ENCODE measurements around the gene GALNT17. TPM values are rescaled to one million over a fixed set of nuclear protein-coding genes. Genes with fewer than 3 reads are reported as not detected.

The GALNT17 gene
- polyA plus RNA-seq, 1 donor from 2014 or later = 15.7 TPM

- Histone ChIP-seq H3K9me2 (ENCODE audit: insufficient read depth, low read length) (no peaks in the 10 kb centered on the region), H3K9ac (ENCODE audit: low read length) (no peak overlapping the region), H3K9me3 (ENCODE audit: low read length) (peaks cover 3% of the 10 kb centered on the region), H3F3A (ENCODE audit: insufficient read depth, low read length, poor library complexity, severe bottlenecking) (no peaks in the 10 kb centered on the region), H3K36me3 (ENCODE audit: insufficient read depth, low read length) (no peaks in the 10 kb centered on the region), H3K27ac (ENCODE audit: low read length) (no peak overlapping the region), H3K79me2 (replicated peaks; ENCODE audit: insufficient read depth, low read length) (no peaks in the 10 kb centered on the region), H3K27me3 (ENCODE audit: insufficient read depth, low read depth, low read length) (no peaks in the 10 kb centered on the region), H4K20me1 (ENCODE audit: insufficient read depth) (no peaks in the 10 kb centered on the region), H3K4me2 (ENCODE audit: low read length) (no peak overlapping the region), H2AFZ (ENCODE audit: low read depth, low read length) (no peak overlapping the region), H3K4me3 (ENCODE audit: low read length) (no peak overlapping the region)
- TF ChIP-seq MXI1 (conservative IDR thresholded peaks at IDR 0.05; ENCODE audit: poor library complexity, severe bottlenecking) (no peak), SMC3 (conservative IDR thresholded peaks at IDR 0.05; ENCODE audit: poor library complexity) (no peak), RAD21 (conservative IDR thresholded peaks at IDR 0.05) (no peak), TAF1 (IDR thresholded peaks at IDR 0.05; ENCODE audit: low read depth) (no peak), EP300 (conservative IDR thresholded peaks at IDR 0.05; ENCODE audit: poor library complexity, severe bottlenecking) (no peak), EZH2 (IDR thresholded peaks at IDR 0.05; ENCODE audit: borderline replicate concordance, insufficient read depth, low read length, poor library complexity, severe bottlenecking) (no peak)
- TF ChIP-seq, protein P1, sequence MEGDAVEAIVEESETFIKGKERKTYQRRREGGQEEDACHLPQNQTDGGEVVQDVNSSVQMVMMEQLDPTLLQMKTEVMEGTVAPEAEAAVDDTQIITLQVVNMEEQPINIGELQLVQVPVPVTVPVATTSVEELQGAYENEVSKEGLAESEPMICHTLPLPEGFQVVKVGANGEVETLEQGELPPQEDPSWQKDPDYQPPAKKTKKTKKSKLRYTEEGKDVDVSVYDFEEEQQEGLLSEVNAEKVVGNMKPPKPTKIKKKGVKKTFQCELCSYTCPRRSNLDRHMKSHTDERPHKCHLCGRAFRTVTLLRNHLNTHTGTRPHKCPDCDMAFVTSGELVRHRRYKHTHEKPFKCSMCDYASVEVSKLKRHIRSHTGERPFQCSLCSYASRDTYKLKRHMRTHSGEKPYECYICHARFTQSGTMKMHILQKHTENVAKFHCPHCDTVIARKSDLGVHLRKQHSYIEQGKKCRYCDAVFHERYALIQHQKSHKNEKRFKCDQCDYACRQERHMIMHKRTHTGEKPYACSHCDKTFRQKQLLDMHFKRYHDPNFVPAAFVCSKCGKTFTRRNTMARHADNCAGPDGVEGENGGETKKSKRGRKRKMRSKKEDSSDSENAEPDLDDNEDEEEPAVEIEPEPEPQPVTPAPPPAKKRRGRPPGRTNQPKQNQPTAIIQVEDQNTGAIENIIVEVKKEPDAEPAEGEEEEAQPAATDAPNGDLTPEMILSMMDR (IDR thresholded peaks at IDR 0.05; ENCODE audit: poor library complexity, severe bottlenecking) = no peak
- TF ChIP-seq, protein P2, sequence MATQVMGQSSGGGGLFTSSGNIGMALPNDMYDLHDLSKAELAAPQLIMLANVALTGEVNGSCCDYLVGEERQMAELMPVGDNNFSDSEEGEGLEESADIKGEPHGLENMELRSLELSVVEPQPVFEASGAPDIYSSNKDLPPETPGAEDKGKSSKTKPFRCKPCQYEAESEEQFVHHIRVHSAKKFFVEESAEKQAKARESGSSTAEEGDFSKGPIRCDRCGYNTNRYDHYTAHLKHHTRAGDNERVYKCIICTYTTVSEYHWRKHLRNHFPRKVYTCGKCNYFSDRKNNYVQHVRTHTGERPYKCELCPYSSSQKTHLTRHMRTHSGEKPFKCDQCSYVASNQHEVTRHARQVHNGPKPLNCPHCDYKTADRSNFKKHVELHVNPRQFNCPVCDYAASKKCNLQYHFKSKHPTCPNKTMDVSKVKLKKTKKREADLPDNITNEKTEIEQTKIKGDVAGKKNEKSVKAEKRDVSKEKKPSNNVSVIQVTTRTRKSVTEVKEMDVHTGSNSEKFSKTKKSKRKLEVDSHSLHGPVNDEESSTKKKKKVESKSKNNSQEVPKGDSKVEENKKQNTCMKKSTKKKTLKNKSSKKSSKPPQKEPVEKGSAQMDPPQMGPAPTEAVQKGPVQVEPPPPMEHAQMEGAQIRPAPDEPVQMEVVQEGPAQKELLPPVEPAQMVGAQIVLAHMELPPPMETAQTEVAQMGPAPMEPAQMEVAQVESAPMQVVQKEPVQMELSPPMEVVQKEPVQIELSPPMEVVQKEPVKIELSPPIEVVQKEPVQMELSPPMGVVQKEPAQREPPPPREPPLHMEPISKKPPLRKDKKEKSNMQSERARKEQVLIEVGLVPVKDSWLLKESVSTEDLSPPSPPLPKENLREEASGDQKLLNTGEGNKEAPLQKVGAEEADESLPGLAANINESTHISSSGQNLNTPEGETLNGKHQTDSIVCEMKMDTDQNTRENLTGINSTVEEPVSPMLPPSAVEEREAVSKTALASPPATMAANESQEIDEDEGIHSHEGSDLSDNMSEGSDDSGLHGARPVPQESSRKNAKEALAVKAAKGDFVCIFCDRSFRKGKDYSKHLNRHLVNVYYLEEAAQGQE (IDR thresholded peaks at IDR 0.05; ENCODE audit: borderline replicate concordance) = no peak
These were observed 486.3 kb downstream of the GALNT17 start for GRCh38 chr7:71618278-71618677.

GRCh38 chr7:71625545-71625944, 493.6 kb downstream of the GALNT17 start:
- Histone ChIP-seq H2AFZ (ENCODE audit: low read depth, low read length) (no peak overlapping the region), H3F3A (ENCODE audit: insufficient read depth, low read length, poor library complexity, severe bottlenecking) (no peaks in the 10 kb centered on the region), H3K27ac (ENCODE audit: low read length) (no peak overlapping the region), H3K9me3 (ENCODE audit: low read length) (no peaks in the 10 kb centered on the region), H3K4me3 (ENCODE audit: low read length) (no peak overlapping the region), H3K4me2 (ENCODE audit: low read length) (no peak overlapping the region), H3K36me3 (ENCODE audit: insufficient read depth, low read length) (no peaks in the 10 kb centered on the region), H3K27me3 (ENCODE audit: insufficient read depth, low read depth, low read length) (no peaks in the 10 kb centered on the region), H3K9ac (ENCODE audit: low read length) (no peak overlapping the region), H4K20me1 (ENCODE audit: insufficient read depth) (no peaks in the 10 kb centered on the region), H3K79me2 (replicated peaks; ENCODE audit: insufficient read depth, low read length) (no peaks in the 10 kb centered on the region), H3K9me2 (ENCODE audit: insufficient read depth, low read length) (no peaks in the 10 kb centered on the region)
- TF ChIP-seq TAF1 (IDR thresholded peaks at IDR 0.05; ENCODE audit: low read depth) (no peak), RAD21 (conservative IDR thresholded peaks at IDR 0.05) (no peak)

DNA sequence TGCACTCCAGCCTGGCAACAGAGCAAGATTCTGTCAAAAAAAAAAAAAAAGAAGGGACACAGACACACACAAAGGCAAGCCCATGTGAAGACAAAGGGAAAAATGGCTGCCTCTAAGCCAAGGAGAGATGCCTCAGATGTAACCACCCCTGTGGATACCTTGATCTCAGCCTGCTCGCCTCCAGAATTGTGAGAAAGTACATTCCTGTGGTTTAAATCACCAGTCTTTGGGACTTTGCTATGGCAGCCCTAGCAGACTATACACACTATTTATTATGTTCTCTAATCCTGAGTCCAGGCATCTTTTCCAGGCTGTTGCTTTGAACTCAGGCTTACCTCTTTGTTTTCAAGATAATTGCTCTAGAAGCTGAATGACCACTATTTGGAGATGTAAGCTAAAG, 494.3 kb downstream of the GALNT17 start:
- Histone ChIP-seq H2AFZ (ENCODE audit: low read depth, low read length) (no peak overlapping the region), H3K9ac (ENCODE audit: low read length) (no peak overlapping the region), H3K9me2 (ENCODE audit: insufficient read depth, low read length) (no peaks in the 10 kb centered on the region), H3K27me3 (ENCODE audit: insufficient read depth, low read depth, low read length) (no peaks in the 10 kb centered on the region), H3K9me3 (ENCODE audit: low read length) (no peaks in the 10 kb centered on the region), H3K36me3 (ENCODE audit: insufficient read depth, low read length) (no peaks in the 10 kb centered on the region), H3F3A (ENCODE audit: insufficient read depth, low read length, poor library complexity, severe bottlenecking) (no peaks in the 10 kb centered on the region), H3K79me2 (replicated peaks; ENCODE audit: insufficient read depth, low read length) (no peaks in the 10 kb centered on the region), H4K20me1 (ENCODE audit: insufficient read depth) (no peaks in the 10 kb centered on the region), H3K4me2 (ENCODE audit: low read length) (no peak overlapping the region), H3K4me3 (ENCODE audit: low read length) (no peak overlapping the region), H3K27ac (ENCODE audit: low read length) (no peak overlapping the region)
- TF ChIP-seq RAD21 (conservative IDR thresholded peaks at IDR 0.05) = no peak
- no peak for TF ChIP-seq POLR2AphosphoS5 (IDR thresholded peaks at IDR 0.05)
- TF ChIP-seq MXI1 (conservative IDR thresholded peaks at IDR 0.05; ENCODE audit: poor library complexity, severe bottlenecking) = no peak
- TF ChIP-seq EP300 (conservative IDR thresholded peaks at IDR 0.05; ENCODE audit: poor library complexity, severe bottlenecking) = no peak
- no peak for TF ChIP-seq SMC3 (conservative IDR thresholded peaks at IDR 0.05; ENCODE audit: poor library complexity)
- TF ChIP-seq, protein P2 (IDR thresholded peaks at IDR 0.05; ENCODE audit: borderline replicate concordance) = no peak
- TF ChIP-seq TAF1 (IDR thresholded peaks at IDR 0.05; ENCODE audit: low read depth) = no peak
- no peak for TF ChIP-seq EZH2 (IDR thresholded peaks at IDR 0.05; ENCODE audit: borderline replicate concordance, insufficient read depth, low read length, poor library complexity, severe bottlenecking)
- TF ChIP-seq, protein P1 (IDR thresholded peaks at IDR 0.05; ENCODE audit: poor library complexity, severe bottlenecking) = no peak

All from neural cell (in vitro differentiated cells).